ENCODE data around the gene GABRG3. TPM values are rescaled to one million over a fixed set of nuclear protein-coding genes. Genes with fewer than 3 reads are reported as not detected.

The GABRG3 gene
- total RNA-seq, 1 donor from 2014 or later = 0.54 TPM

DNA sequence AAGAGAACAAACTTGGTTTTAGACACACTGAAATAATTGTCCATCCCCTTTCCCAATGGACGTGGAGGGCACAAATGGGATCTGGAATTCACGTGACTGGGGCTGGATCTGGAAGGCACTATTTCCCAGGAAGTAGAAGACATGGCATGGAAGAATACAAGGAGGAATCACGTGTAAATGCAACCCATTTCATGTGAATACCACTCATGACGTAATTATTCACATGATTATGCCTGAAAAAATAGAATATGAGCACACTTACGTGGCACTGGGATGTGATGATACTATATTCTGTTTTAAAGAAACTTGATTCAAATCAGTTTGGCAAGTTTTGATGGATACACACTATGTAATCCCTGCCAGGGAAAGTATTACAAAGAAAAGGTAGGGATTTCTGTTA, 477.3 kb downstream of the GABRG3 start:
- no peaks in the 10 kb centered on the region for H3K27me3 ChIP-seq (ENCODE audit: insufficient read depth, low read length)
- H3K36me3 ChIP-seq (ENCODE audit: insufficient read depth, low read length) = no peaks in the 10 kb centered on the region
- Mint-ChIP-seq H3K27ac (ENCODE audit: unreplicated experiment) (no peak overlapping the region), H3K9me3 (ENCODE audit: unreplicated experiment) (no peaks in the 10 kb centered on the region), H3K4me1 (ENCODE audit: low read depth, unreplicated experiment) (peaks cover 2% of the 10 kb centered on the region), H3K4me3 (ENCODE audit: unreplicated experiment) (no peak overlapping the region), H3K36me3 (ENCODE audit: low read depth, unreplicated experiment) (no peaks in the 10 kb centered on the region), H3K27me3 (ENCODE audit: low read depth, unreplicated experiment) (no peaks in the 10 kb centered on the region)
- FAIRE-seq = no peak
- no peak overlapping the region for H3K4me3 ChIP-seq (ENCODE audit: insufficient read depth, low read depth, low read length)
- no peak overlapping the region for H3K4me2 ChIP-seq (ENCODE audit: low read length)
- no peaks in the 10 kb centered on the region for H3K9me3 ChIP-seq (ENCODE audit: insufficient read depth, low read depth, low read length)
- peaks cover 3% of the 10 kb centered on the region for H3K4me1 ChIP-seq (ENCODE audit: insufficient read depth, low read length)
- no peak for DNase-seq (ENCODE audit: low read depth)
- H2AFZ ChIP-seq (ENCODE audit: low read depth, low read length) = no peak overlapping the region
- H3K9ac ChIP-seq (ENCODE audit: low read length) = no peak overlapping the region
- TF ChIP-seq EZH2 (IDR thresholded peaks at IDR 0.05; ENCODE audit: insufficient read depth, low read length) = no peak
- TF ChIP-seq, protein P1, sequence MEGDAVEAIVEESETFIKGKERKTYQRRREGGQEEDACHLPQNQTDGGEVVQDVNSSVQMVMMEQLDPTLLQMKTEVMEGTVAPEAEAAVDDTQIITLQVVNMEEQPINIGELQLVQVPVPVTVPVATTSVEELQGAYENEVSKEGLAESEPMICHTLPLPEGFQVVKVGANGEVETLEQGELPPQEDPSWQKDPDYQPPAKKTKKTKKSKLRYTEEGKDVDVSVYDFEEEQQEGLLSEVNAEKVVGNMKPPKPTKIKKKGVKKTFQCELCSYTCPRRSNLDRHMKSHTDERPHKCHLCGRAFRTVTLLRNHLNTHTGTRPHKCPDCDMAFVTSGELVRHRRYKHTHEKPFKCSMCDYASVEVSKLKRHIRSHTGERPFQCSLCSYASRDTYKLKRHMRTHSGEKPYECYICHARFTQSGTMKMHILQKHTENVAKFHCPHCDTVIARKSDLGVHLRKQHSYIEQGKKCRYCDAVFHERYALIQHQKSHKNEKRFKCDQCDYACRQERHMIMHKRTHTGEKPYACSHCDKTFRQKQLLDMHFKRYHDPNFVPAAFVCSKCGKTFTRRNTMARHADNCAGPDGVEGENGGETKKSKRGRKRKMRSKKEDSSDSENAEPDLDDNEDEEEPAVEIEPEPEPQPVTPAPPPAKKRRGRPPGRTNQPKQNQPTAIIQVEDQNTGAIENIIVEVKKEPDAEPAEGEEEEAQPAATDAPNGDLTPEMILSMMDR (IDR thresholded peaks at IDR 0.05; ENCODE audit: insufficient read depth, low read depth, low read length) = no peak
- H3K79me2 ChIP-seq (ENCODE audit: insufficient read depth, low read length) = no peaks in the 10 kb centered on the region
- no peaks in the 10 kb centered on the region for H4K20me1 ChIP-seq (ENCODE audit: insufficient read depth, low read length)
- no peak overlapping the region for H3K27ac ChIP-seq (ENCODE audit: low read depth, low read length)

DNA sequence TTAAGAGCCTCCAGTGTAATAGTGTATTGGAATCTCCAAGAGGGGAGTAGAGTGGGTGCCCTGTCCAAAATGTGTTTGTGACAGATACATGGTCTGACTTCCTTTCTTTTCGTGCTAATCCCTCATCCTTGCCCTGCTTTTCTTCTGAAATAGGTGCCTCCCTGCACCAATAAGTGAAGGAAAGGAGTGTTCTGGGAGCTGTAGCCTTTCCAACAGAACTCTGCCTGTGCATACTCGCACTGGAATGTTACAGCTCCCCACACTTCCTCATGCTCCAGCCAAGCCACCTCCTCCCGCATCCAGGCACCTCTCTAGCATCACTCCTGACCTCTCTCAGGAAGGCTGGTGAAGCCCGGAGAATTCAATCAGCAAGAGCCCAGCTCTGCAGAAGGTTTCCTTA, 478.0 kb downstream of the GABRG3 start:
- H3K4me3 ChIP-seq (ENCODE audit: insufficient read depth, low read depth, low read length) = no peak overlapping the region
- H3K9me3 ChIP-seq (ENCODE audit: insufficient read depth, low read depth, low read length) = no peaks in the 10 kb centered on the region
- H3K36me3 ChIP-seq (ENCODE audit: insufficient read depth, low read length) = no peaks in the 10 kb centered on the region
- Mint-ChIP-seq H3K4me1 (ENCODE audit: low read depth, unreplicated experiment) (peaks cover 5% of the 10 kb centered on the region), H3K9me3 (ENCODE audit: unreplicated experiment) (no peaks in the 10 kb centered on the region), H3K36me3 (ENCODE audit: low read depth, unreplicated experiment) (no peaks in the 10 kb centered on the region), H3K4me3 (ENCODE audit: unreplicated experiment) (no peak overlapping the region), H3K27ac (ENCODE audit: unreplicated experiment) (no peak overlapping the region), H3K27me3 (ENCODE audit: low read depth, unreplicated experiment) (no peaks in the 10 kb centered on the region)
- no peak overlapping the region for H3K27ac ChIP-seq (ENCODE audit: low read depth, low read length)
- no peak for FAIRE-seq
- H4K20me1 ChIP-seq (ENCODE audit: insufficient read depth, low read length) = no peaks in the 10 kb centered on the region
- TF ChIP-seq, protein P1 (IDR thresholded peaks at IDR 0.05; ENCODE audit: insufficient read depth, low read depth, low read length) = no peak
- TF ChIP-seq EZH2 (IDR thresholded peaks at IDR 0.05; ENCODE audit: insufficient read depth, low read length) = no peak
- H2AFZ ChIP-seq (ENCODE audit: low read depth, low read length) = peak overlapping the region; percentile 64
- peaks cover 8% of the 10 kb centered on the region for H3K4me1 ChIP-seq (ENCODE audit: insufficient read depth, low read length)
- no peak overlapping the region for H3K4me2 ChIP-seq (ENCODE audit: low read length)
- H3K79me2 ChIP-seq (ENCODE audit: insufficient read depth, low read length) = no peaks in the 10 kb centered on the region
- peak; percentile 69 for DNase-seq (ENCODE audit: low read depth)
- H3K9ac ChIP-seq (ENCODE audit: low read length) = no peak overlapping the region
- H3K27me3 ChIP-seq (ENCODE audit: insufficient read depth, low read length) = no peaks in the 10 kb centered on the region

DNA sequence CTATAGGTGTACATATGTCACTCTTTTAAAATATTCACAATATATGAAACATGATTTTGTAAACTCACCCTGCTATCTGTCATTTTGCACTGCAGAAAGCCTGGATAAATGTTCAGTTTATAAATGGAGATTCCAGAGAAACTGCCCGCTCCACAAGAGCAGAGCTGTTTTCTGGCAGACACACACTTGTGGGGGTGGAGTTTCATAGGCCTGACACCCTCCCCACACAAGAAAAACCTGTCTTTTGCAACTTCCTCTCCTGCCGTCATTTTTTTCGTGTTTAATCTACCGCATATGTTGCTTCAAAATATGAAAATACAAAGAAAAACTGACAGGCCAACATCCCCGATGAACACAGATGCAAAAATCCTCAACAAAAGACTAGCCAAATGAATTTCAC, 479.0 kb downstream of the GABRG3 start:
- Mint-ChIP-seq H3K36me3 (ENCODE audit: low read depth, unreplicated experiment) (no peaks in the 10 kb centered on the region), H3K4me3 (ENCODE audit: unreplicated experiment) (no peak overlapping the region), H3K27ac (ENCODE audit: unreplicated experiment) (no peak overlapping the region), H3K27me3 (ENCODE audit: low read depth, unreplicated experiment) (no peaks in the 10 kb centered on the region), H3K4me1 (ENCODE audit: low read depth, unreplicated experiment) (peaks cover 14% of the 10 kb centered on the region), H3K9me3 (ENCODE audit: unreplicated experiment) (no peaks in the 10 kb centered on the region)
- Histone ChIP-seq H3K9me3 (ENCODE audit: insufficient read depth, low read depth, low read length) (no peaks in the 10 kb centered on the region), H3K4me3 (ENCODE audit: insufficient read depth, low read depth, low read length) (no peak overlapping the region), H3K27ac (ENCODE audit: low read depth, low read length) (no peak overlapping the region), H4K20me1 (ENCODE audit: insufficient read depth, low read length) (no peaks in the 10 kb centered on the region), H3K9ac (ENCODE audit: low read length) (no peak overlapping the region), H3K4me1 (ENCODE audit: insufficient read depth, low read length) (peaks cover 16% of the 10 kb centered on the region), H3K27me3 (ENCODE audit: insufficient read depth, low read length) (no peaks in the 10 kb centered on the region), H2AFZ (ENCODE audit: low read depth, low read length) (no peak overlapping the region), H3K79me2 (ENCODE audit: insufficient read depth, low read length) (no peaks in the 10 kb centered on the region), H3K4me2 (ENCODE audit: low read length) (no peak overlapping the region), H3K36me3 (ENCODE audit: insufficient read depth, low read length) (no peaks in the 10 kb centered on the region)
- no peak for DNase-seq (ENCODE audit: low read depth)
- TF ChIP-seq, protein P1 (IDR thresholded peaks at IDR 0.05; ENCODE audit: insufficient read depth, low read depth, low read length) = no peak
- no peak for TF ChIP-seq EZH2 (IDR thresholded peaks at IDR 0.05; ENCODE audit: insufficient read depth, low read length)
- no peak for FAIRE-seq

Data from astrocyte (in vitro differentiated cells and primary cell).